ENCODE results near the gene CASZ1.

- TF ChIP-seq, protein P1, sequence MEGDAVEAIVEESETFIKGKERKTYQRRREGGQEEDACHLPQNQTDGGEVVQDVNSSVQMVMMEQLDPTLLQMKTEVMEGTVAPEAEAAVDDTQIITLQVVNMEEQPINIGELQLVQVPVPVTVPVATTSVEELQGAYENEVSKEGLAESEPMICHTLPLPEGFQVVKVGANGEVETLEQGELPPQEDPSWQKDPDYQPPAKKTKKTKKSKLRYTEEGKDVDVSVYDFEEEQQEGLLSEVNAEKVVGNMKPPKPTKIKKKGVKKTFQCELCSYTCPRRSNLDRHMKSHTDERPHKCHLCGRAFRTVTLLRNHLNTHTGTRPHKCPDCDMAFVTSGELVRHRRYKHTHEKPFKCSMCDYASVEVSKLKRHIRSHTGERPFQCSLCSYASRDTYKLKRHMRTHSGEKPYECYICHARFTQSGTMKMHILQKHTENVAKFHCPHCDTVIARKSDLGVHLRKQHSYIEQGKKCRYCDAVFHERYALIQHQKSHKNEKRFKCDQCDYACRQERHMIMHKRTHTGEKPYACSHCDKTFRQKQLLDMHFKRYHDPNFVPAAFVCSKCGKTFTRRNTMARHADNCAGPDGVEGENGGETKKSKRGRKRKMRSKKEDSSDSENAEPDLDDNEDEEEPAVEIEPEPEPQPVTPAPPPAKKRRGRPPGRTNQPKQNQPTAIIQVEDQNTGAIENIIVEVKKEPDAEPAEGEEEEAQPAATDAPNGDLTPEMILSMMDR (IDR thresholded peaks at IDR 0.05), result peak; percentile 57
- no peak for TF ChIP-seq ZFX (IDR thresholded peaks at IDR 0.05; ENCODE audit: borderline replicate concordance)
Observed at GRCh38 chr1:10692401-10693021, 103.9 kb downstream of the CASZ1 start.
